Gastrocnemius medialis (tissue), 4 donors: Measurements from ENCODE around the gene MTIF3. TPM values are rescaled to one million over a fixed set of nuclear protein-coding genes. Genes with fewer than 3 reads are reported as not detected.

Experiments
- ATAC-seq, 2 donors: fragments of 150-250 bp; one replicate each; pipeline ENCODE4 v1.9.1; 2016
- DNase-seq, 2 donors: peaks; one replicate each; pipeline ENCODE4 v3.0.0-alpha.2; 2019
- H3K27ac ChIP-seq, 4 donors: fragments of 200-600 bp; sonication (generic); 1 replicate in 1 of 4; 2 replicates in 3 of 4; pipeline ENCODE4 v1.5.1; 2016 to 2018; ENCODE audit warnings: mild to moderate bottlenecking in 2 of 4, moderate library complexity in 1 of 4
- H3K27me3 ChIP-seq, 3 donors: fragments of 200-600 bp; sonication (generic) in 2 of 3; 1 replicate in 1 of 3; 2 replicates in 2 of 3; pipeline versions ENCODE4 v1.5.1 to v1.6.0; 2016 to 2019; ENCODE audit warnings: mild to moderate bottlenecking in 1 of 3, moderate library complexity in 1 of 3
- H3K36me3 ChIP-seq, 2 donors: fragments of 200-600 bp; sonication (generic) in 1 of 2; one replicate each; pipeline ENCODE4 v1.5.1; 2017 to 2018
- H3K4me1 ChIP-seq, 2 donors: fragments of 200-600 bp; sonication (generic) in 1 of 2; one replicate each; pipeline ENCODE4 v1.5.1; 2016 to 2017; ENCODE audit warnings: mild to moderate bottlenecking in 2 of 2
- H3K4me3 ChIP-seq, 4 donors: fragments of 200-600 bp; sonication (generic) in 3 of 4; 1 replicate in 1 of 4; 2 replicates in 3 of 4; pipeline ENCODE4 v1.5.1; 2016 to 2019; ENCODE audit warnings: mild to moderate bottlenecking in 2 of 4
- H3K9me3 ChIP-seq, 3 donors: fragments of 200-600 bp; sonication (generic) in 2 of 3; 1 replicate in 1 of 3; 2 replicates in 2 of 3; pipeline ENCODE4 v1.5.1; 2016 to 2019
- CTCF ChIP-seq, 5 experiments: fragments of 450-650 bp in 3 of 5; fragments of 200-600 bp in 2 of 5; sonication (generic) in 2 of 5; IDR thresholded peaks in 4 of 5; conservative IDR thresholded peaks in 1 of 5; 1 replicate in 4 of 5; 2 replicates in 1 of 5; pipeline ENCODE4 v1.5.1; 2016 to 2019; ENCODE audit warnings: antibody characterized with exemption in 5 of 5, mild to moderate bottlenecking in 3 of 5, moderate library complexity in 3 of 5
- POLR2A ChIP-seq, 2 donors: fragments of 450-650 bp; IDR thresholded peaks; one replicate each; pipeline ENCODE4 v1.6.1; 2017; ENCODE audit warnings: antibody characterized with exemption in 2 of 2, mild to moderate bottlenecking in 2 of 2, moderate library complexity in 2 of 2
- in situ Hi-C, 4 donors: fragments of 200-750 bp; cut with MboI; loops; one replicate each; pipeline versions ENCODE4 v1.15.0 to v1.8.0; 2017; ENCODE audit warnings: low sequenced_read_pairs in 4 of 4
- intact Hi-C: fragments of 100-400 bp; cut with DNase I; formaldehyde crosslinking; loops from one replicate; pipeline ENCODE4 v1.15.1; 2023; ENCODE audit warnings: low total_unique reads
- total RNA-seq, 4 donors: library from RNA; depleted of rRNA; stranded (reverse); fragments of >200 nt; gene quantifications; one replicate each; pipeline versions ENCODE4 v1.1.0 to v1.2.3, GENCODE V29; 2016

MTIF3 gene
- total RNA-seq, 4 donors from 2014 or later = 73.9 to 113 (median 89.1) TPM

- no peak for TF ChIP-seq POLR2A (IDR thresholded peaks at IDR 0.05)
- no peak for TF ChIP-seq CTCF (IDR thresholded peaks at IDR 0.05 in 4 of 5, conservative IDR thresholded peaks at IDR 0.05 in 1 of 5)
Measured at GRCh38 chr13:27474751-27475268, 24.4 kb upstream of the MTIF3 start.

GRCh38 chr13:27472941-27473340 is 22.6 kb upstream of the MTIF3 start:
- ATAC-seq = no peak
- no peaks in the 10 kb centered on the region for H3K9me3 ChIP-seq
- in situ Hi-C loops (no loop called here), intact Hi-C loops (no loop called here)
- no peak overlapping the region for H3K27ac ChIP-seq
- no peaks in the 10 kb centered on the region for H3K4me1 ChIP-seq
- DNase-seq = no peak
- no peak overlapping the region for H3K4me3 ChIP-seq
- TF ChIP-seq POLR2A (IDR thresholded peaks at IDR 0.05) (no peak), CTCF (IDR thresholded peaks at IDR 0.05 in 4 of 5, conservative IDR thresholded peaks at IDR 0.05 in 1 of 5) (no peak)
- no peaks in the 10 kb centered on the region for H3K36me3 ChIP-seq
- H3K27me3 ChIP-seq = peaks cover 0 to under 1% (median 0%) of the 10 kb centered on the region in 3 donors

More at GRCh38 chr13:27474751-27475268, 24.4 kb upstream of the MTIF3 start:
- no peaks in the 10 kb centered on the region for H3K9me3 ChIP-seq
- H3K27me3 ChIP-seq = peaks cover 0 to 4% (median 0%) of the 10 kb centered on the region in 3 donors
- ATAC-seq (no peak), DNase-seq (no peak)
- H3K4me3 ChIP-seq = no peak overlapping the region
- in situ Hi-C loops (no loop called here), intact Hi-C loops (no loop called here)
- H3K36me3 ChIP-seq = no peaks in the 10 kb centered on the region
- H3K27ac ChIP-seq = no peak overlapping the region
- no peaks in the 10 kb centered on the region for H3K4me1 ChIP-seq

- DNase-seq (no peak), ATAC-seq (no peak)
- no peaks in the 10 kb centered on the region for H3K4me1 ChIP-seq
- H3K4me3 ChIP-seq = no peak overlapping the region
- H3K27me3 ChIP-seq = no peaks in the 10 kb centered on the region
- intact Hi-C loops = no loop called here
- H3K27ac ChIP-seq = no peak overlapping the region
- no peaks in the 10 kb centered on the region for H3K36me3 ChIP-seq
- no peak for TF ChIP-seq CTCF (IDR thresholded peaks at IDR 0.05 in 4 of 5, conservative IDR thresholded peaks at IDR 0.05 in 1 of 5)
- TF ChIP-seq POLR2A (IDR thresholded peaks at IDR 0.05) = no peak
- in situ Hi-C loops = no loop called here
- no peaks in the 10 kb centered on the region for H3K9me3 ChIP-seq
Measured at GRCh38 chr13:27472441-27472840, 22.1 kb upstream of the MTIF3 start.

GRCh38 chr13:27470075-27470820 is 19.9 kb upstream of the MTIF3 start:
- in situ Hi-C loops = no loop called here
- no peak overlapping the region for H3K27ac ChIP-seq
- no peak overlapping the region for H3K4me3 ChIP-seq
- TF ChIP-seq CTCF (IDR thresholded peaks at IDR 0.05 in 4 of 5, conservative IDR thresholded peaks at IDR 0.05 in 1 of 5) (no peak), POLR2A (IDR thresholded peaks at IDR 0.05) (no peak)
- H3K9me3 ChIP-seq = no peaks in the 10 kb centered on the region
- H3K4me1 ChIP-seq = no peaks in the 10 kb centered on the region
- DNase-seq (no peak), ATAC-seq (no peak)
- intact Hi-C loops = no loop called here
- no peaks in the 10 kb centered on the region for H3K27me3 ChIP-seq
- H3K36me3 ChIP-seq = no peaks in the 10 kb centered on the region
